ENCODE data around the gene NUMBL.

GRCh38 chr19:40621283-40621682 lies 69.2 kb downstream of the NUMBL start:
- TF ChIP-seq, protein P1, sequence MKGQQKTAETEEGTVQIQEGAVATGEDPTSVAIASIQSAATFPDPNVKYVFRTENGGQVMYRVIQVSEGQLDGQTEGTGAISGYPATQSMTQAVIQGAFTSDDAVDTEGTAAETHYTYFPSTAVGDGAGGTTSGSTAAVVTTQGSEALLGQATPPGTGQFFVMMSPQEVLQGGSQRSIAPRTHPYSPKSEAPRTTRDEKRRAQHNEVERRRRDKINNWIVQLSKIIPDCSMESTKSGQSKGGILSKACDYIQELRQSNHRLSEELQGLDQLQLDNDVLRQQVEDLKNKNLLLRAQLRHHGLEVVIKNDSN (IDR thresholded peaks at IDR 0.05) = no peak
- TF ChIP-seq TCF12 (IDR thresholded peaks at IDR 0.05; ENCODE audit: low read depth) (no peak), RAD21 (IDR thresholded peaks at IDR 0.05; ENCODE audit: low read depth) (no peak), TEAD4 (IDR thresholded peaks at IDR 0.05) (no peak), EP300 (IDR thresholded peaks at IDR 0.05; ENCODE audit: borderline replicate concordance) (no peak)
- TF ChIP-seq, protein P2, sequence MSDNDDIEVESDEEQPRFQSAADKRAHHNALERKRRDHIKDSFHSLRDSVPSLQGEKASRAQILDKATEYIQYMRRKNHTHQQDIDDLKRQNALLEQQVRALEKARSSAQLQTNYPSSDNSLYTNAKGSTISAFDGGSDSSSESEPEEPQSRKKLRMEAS (IDR thresholded peaks at IDR 0.05) = no peak
